AG08396 (cell line): ENCODE data around the gene NSRP1.
"Not testable (repeated sequence)": the region's sequence is repeated elsewhere in the genome, so short reads cannot be mapped to it uniquely, and the experiment has no call there.

ENCODE experiments used
- DNase-seq: peaks from one replicate; pipeline ENCODE4 v3.0.0; 2012; ENCODE audit warnings: low spot score, mixed read lengths

Gene NSRP1

GRCh38 chr17:30222721-30223175 lies 106.1 kb downstream of the NSRP1 start:
- no peak for DNase-seq

GRCh38 chr17:30224419-30224960 lies 107.9 kb downstream of the NSRP1 start:
- DNase-seq = no peak

GRCh38 chr17:30225112-30225511 lies 108.5 kb downstream of the NSRP1 start:
- DNase-seq = no peak

DNA sequence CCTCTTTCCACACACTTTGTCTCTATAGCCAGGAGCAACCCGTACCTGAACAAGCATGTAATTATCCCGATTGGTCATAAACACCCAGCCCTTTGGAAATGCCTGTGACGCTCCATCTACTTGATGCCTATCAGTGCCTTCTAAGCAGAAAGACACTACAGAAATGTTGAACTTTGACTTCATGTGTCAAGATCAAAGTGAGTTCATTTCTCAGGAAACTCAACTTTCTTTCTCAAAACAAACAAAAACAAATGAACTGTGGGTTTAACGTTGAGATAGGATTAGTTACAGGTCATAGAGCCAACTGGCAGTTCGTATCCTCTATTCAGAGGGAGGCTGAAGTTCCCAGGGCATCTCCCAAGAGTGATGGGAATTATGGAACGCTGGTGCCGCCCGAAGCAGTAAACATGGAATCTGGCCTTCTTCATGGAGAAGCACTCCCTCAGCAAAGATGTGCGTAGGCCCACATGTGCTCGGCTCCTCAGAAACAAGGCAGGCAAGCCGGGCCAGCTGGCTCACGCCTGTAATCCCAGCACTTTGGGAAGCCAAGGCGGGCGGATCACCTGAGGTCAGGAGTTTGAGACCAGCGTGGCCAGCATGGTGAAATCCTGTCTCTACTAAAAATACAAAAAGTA lies 109.4 kb downstream of the NSRP1 start:
- no peak for DNase-seq

DNA sequence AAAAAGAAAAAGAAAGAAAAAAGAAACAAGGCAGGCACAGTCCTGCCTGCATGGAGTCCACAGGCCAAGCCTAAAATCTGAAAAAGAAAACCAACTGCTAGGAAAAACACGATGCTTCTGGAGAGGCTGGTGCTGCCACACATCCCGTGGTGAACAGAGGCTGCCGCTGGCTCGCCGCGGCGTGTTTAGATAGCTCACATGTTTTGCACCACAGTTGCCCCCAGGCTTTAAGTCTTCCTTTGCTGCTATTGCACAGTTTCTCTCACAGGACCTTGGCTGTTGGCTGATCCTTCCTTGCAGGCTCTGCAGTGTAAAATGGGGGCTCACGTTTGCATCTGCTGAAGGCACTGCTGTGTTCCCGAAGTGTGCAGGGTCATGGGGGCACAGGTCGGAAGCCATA lies 110.3 kb downstream of the NSRP1 start:
- no peak for DNase-seq

DNA sequence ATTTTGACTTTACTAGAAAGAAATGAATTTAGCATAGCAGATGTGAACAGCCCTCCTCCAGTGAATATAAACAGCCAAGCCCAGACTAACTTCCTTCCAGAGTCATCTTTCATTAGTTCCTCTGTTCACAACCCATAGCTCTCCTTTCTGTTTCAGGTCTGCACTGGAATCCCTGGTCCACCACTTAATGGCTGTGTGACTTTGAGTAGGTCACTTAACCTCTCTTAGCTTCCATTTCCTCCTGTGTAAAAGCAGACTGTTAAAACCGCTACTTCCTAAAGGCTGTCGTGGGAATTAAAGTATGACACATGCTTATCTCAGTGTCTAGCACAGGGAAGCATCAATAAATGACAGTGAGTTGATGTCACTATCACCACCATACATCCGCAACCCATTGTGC lies 111.4 kb downstream of the NSRP1 start:
- no peak for DNase-seq

- DNase-seq = no peak
Observed at GRCh38 chr17:30229012-30229411, 112.4 kb downstream of the NSRP1 start.

DNA sequence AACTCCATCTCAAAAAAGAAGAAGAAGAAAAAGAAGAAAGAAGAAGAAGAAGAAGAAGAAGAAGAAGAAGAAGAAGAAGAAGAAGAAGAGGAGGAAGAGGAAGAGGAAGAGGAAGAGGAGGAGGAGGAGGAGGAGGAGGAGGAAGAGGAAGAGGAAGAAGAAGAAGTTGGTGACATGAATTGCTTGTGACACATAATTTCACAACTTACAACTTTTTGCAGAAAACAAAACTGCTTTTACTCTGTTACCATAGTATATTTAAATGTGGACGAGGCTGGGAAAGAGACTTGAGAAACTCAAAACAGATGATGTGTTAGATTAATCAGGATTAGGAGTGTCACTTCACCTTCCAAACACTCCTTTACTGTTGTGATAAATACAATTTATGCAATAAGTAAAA lies 113.4 kb downstream of the NSRP1 start:
- DNase-seq = not testable (repeated sequence)

DNA sequence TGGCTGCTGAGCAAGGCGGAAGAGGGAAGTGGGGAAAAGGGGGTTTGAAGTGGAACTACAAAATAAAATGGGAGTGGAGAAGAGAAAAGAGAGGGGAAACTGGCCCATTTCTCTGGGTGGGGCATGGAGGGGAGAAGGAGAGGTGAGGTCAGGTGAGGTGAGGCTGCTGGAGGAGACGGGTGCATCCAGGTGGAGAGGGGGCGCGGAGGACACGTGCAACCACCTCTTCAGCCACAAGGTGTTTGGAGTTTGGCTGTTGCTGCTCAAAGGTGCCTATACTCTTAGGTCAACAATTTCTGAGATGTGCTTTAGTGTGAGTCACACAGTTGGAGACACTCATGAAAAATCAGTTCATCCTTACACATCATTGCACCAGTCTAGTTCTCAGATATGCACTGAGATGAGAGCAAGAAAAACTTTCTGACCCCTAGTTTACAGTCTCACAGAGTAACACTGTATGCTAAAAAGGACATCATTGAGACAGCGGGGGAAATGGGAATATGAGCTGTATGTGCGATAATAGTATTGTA lies 114.0 kb downstream of the NSRP1 start:
- no peak for DNase-seq

DNA sequence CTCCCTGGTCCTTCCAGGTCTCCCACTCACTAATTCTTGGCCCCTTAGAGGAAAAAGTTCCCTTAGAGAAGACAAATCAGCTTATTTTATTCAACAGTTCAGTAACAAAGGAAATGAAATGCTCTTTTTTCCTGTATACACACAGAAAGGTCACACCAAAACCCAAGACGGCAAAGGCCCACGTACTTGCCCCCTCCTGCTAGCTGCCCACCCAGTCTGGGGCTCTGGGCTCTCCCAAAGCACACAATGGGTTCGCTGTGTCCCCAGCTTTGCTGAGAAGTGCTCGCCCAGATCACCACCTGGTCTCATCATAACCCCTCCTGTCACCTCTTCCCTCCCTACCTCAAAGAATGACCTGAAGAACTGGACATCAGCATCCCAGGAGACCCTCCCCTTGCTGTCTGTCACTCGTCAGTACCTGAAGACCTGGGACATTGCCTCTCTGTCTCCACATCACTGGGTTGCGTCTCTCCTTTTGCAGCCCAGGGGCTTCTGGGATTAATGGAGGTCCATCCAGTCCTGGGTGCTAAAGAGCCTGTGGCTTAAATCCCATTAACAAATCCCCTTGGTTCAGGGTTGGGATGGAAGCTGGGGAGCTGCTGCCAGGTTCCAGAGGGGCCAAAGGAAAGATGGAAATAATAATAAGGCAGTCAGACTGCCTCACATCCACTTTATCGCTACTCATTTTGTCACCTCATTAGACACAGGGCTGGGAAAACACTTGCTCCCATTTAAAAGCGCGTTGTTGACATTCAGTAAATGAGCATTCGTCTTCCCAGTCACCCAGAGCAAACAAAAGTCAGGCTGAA lies 115.6 kb downstream of the NSRP1 start:
- DNase-seq = no peak

DNA sequence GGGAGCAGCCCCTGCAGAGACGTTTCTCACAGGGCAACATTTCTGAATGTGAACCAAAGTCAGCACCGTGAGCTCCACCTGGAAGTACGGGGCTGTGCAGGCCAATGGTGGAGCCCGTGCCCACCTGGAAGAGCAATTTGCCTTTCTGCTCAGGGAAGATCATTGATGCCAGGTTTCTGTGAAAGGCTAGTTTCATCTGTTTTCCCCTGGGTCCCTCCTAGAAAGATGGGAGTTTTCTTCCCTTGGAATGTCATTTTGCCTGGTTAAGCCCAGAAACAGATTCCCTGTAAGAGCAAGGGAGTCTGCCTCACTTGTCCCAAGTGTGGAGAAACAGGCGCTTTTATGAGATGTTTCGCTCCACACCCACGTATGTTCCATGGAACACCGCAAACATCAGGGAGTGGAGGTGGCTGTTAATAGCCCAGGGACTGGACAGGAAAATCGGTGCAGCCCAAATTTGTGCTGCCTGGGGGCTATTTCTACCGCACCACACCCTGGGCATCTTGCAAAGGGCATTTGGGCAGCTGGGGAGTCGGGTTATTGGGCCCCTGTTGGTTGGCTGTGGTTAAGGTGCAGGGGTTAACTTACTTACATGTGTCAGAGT lies 116.3 kb downstream of the NSRP1 start:
- no peak for DNase-seq

GRCh38 chr17:30234296-30234695 lies 117.7 kb downstream of the NSRP1 start:
- DNase-seq = no peak

DNA sequence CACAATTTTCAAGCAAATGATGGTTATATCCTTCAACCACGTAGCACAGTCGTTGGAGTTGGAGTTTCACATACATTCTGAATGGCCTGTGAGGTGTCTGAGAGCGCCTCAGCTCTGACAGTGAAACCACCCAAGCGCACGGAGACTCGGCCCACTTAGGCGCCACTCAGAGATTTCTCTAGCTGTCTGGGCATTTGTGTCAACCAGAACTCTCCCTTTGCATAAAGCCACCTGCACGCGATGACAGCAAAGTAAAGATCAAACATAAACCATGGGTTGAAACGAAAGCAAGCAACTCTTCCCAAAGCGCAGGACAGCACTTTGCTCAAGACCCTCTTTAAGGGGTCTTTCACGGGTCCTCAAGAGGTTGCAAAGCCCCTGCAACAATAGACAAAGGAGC lies 118.3 kb downstream of the NSRP1 start:
- no peak for DNase-seq

- DNase-seq = peak; percentile 58
Observed at GRCh38 chr17:30235386-30236296, 119.0 kb downstream of the NSRP1 start, which contains the start of gene SLC6A4. SLC6A4 (minus strand) TSS chr17:30235697; CDS start chr17:30221958, 13,739 bp downstream.
